Measurements from ENCODE around the gene ING3.
A peak's percentile ranks its signal among the peaks of the same experiment; 100 is the strongest.

Gene ING3, protein sequence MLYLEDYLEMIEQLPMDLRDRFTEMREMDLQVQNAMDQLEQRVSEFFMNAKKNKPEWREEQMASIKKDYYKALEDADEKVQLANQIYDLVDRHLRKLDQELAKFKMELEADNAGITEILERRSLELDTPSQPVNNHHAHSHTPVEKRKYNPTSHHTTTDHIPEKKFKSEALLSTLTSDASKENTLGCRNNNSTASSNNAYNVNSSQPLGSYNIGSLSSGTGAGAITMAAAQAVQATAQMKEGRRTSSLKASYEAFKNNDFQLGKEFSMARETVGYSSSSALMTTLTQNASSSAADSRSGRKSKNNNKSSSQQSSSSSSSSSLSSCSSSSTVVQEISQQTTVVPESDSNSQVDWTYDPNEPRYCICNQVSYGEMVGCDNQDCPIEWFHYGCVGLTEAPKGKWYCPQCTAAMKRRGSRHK

GRCh38 chr7:120950539-120951308 lies at the start of gene ING3:
ING3 (plus strand) TSS chr7:120950777; CDS start chr7:120950897, 120 bp downstream.
- peak; percentile 97 for DNase-seq

DNA sequence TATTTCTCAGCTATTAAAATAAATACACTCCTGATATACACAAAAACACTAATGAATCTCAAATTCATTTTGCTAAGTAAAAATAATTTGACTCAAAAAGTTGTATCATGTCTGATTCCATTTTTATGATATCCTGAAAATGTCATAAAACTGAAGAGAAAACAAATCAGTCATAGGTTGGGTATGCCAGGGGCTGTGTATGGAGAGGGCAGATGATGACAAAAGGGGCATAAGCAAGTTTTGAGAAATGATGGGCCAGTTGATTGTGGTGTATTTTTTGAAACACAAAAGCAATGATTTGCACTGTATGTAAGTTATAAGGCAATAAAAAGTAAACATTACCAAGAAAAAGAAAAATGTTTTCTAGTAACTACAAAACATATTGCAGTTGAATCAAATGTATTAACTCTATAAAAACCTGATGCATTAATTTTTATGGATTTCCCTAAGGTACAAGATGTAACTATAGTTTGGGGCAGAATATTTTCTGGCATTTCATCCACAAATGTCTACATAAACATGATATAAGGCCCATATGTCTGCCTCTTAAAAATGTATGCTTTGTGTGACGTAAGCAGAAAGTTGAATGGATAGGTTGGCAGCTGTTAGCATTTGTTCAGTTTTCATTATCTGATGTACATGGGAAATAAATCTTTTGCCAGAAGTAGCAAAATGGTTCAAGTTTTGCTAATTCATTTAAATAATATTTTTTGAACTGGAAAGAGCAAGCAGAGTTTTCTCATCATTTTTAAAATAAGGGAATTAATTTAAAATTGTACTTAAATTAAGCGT lies 35.1 kb upstream of the ING3 start:
- DNase-seq = no peak

DNA sequence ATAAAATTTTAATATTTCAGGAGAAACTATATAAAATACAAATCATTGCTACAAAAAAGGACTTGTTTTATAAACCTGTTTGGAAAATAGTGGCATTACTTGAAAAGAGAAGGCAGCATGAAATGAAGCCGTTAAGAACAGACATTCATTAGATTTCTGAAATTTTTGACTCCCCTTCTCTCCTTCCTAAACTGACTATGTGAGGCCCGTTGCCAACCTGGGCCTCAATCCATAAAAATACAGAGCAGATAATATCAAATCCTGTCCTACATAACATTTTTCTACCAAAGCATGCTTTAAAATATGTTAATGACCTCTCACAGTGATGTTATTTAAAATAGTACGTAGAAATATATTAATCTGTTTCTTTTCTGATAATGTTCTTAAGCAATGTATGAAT lies 34.5 kb upstream of the ING3 start:
- DNase-seq = no peak

DNA sequence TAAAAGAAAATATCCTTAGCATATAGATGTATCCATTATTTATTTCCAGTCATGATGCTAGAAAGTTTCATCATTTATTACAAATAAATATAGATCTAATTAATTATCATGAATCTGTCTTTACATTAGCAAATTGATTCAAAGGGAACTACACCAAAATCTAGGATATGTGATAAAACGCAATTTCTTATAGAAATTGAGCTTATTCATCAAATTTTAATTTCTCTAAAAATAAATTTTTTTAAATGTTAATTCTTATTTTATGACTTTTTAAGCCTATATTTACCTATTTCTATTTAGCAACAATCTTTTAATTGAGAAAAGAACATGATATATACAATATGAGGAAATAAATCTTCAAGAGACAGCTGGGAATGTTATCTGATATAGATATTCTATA lies 34.0 kb upstream of the ING3 start:
- DNase-seq = no peak

- DNase-seq = no peak
Measured at GRCh38 chr7:120919466-120919865, 31.1 kb upstream of the ING3 start.

DNA sequence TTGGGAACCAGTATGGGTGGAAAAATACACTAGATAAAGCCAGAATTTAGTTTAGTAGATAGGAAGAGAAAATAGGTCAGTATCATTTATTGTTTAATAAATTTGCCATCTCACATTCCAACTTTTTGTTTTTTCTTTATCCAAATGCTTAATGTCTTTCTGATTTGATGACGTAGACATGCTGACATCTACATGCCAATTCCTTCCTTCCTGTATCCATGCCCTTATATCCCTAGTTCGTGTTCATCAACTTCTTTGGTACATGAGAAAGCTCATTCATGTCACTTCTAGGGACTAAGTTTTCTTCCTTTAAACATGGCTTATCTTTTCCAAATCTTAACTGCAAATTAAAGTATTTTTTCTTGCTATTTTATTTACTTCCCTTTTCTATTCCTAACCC lies 30.5 kb upstream of the ING3 start:
- DNase-seq = no peak

DNA sequence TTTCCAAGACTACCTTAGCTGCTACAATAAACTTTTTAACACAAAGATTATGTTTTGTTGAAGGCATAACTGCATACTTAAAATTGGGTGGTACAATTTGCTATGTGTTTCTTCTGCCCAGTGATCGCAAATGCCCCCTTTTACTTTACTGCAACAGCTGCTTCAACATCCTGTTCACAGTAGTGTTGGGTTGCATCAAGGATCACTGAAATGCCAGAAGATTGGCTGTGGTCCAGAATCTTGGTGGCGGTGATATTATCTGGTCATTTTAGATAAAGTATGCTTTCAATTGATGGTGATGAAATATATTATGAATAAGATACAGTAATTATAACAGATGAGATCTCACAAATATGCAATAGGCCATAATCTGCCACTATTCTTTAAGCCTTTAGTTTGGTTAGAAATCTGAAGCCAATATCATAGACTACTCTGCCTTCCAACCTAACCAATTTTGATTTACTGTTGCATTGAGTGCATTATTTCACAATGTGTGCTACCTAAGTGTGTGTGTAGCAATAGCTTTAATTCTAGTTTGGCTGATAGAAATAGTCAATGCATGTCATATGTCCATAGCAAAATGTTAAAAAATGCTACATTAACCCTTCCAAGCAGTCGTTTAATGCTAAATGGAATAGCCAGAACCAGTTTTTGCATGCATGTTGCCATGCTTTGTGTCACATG lies 29.8 kb upstream of the ING3 start:
- DNase-seq = no peak

DNA sequence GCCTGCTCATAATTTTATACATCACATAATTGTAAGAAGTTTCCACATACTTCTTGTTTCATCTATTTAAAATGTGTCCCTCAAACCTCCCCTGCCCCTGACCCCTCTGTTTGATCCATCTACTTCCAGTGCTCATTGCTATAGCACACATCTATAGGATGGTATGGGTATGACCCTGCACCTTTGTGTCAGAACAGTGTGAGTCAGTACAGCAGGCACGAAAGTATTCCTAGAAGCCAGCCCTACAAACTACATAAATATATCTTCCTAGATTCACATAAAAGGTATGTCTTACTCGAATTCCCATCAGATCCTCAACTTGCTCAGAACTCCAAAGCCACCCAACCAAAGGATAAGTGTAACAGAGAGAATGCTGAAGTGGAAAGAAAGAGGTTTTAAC lies 25.7 kb upstream of the ING3 start:
- DNase-seq = no peak

GRCh38 chr7:120925392-120925791 lies 25.2 kb upstream of the ING3 start:
- no peak for DNase-seq

- no peak for DNase-seq
Measured at GRCh38 chr7:120926943-120927346, 23.6 kb upstream of the ING3 start.

DNA sequence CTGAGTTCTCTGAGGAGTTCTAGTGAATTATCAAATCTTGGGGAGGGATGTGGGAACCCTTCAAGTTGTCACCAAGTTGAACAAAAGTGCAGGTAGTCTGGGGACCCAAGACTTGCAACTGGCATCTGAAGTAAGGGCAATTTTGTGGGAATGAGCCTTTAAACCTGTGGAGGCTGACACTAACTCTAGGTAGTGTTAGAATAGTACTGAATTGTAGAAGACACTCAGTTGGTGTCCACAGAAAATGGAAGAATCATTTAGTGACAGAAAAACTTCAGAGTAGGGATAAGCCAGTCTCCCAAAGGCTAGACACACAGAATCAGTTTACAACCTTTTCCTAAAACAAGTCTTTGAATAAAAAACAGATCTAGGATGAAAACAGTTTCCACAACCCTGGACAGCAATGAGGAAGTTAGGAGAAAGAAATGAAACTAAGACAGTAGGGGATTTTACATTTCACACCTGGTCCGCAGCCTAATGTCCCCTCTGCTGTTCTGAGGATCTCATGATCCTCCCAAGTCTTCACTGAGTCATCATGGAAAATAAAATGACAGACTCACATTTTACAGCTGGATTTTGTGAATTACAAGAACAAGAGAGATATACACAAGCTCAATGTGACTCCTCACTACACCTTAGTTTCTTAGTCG lies 23.0 kb upstream of the ING3 start:
- DNase-seq = no peak

GRCh38 chr7:120931243-120931642 lies 19.3 kb upstream of the ING3 start:
- no peak for DNase-seq

DNA sequence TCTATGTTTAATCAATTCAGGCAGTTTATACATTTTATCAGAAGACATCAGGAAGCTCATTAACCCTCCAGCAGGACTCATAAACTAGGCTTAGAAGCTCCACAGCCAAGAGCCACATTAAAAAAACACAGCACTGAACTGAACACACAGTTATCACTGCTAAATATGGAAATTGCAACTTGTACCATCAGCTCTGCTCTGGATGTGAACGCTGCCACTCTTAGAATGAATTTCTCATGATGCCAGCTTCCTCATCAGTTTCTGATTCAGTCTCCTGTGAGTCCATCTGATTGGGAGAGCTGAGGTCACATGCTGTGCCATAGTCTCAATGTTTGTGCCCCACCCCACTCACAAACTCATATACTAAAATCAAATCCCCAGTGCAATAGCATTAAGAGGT lies 17.1 kb upstream of the ING3 start:
- no peak for DNase-seq

GRCh38 chr7:120939345-120939744 lies 11.2 kb upstream of the ING3 start:
- no peak for DNase-seq

- peak; percentile 58 for DNase-seq
Measured at GRCh38 chr7:120941064-120941463, 9.5 kb upstream of the ING3 start.

DNA sequence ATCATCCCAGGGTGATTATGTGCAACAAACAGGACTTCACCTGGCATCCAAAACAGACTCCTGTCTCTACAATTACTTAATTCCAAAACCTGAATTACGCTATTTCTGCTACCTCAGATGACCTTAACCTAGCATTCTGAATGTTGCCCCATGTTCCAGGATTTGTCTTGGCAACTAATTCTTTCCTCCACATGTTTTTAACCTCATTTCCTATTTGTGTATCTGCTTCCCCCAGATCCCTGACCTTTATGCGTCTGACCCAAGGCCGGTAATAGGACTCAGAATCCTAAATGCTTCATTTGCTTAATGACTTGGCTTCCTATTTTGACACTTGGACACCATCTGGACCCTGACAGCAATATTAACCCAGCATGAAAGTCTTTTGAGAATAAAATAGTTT lies 8.7 kb upstream of the ING3 start:
- DNase-seq = no peak

GRCh38 chr7:120942861-120943260 lies 7.7 kb upstream of the ING3 start:
- no peak for DNase-seq

DNA sequence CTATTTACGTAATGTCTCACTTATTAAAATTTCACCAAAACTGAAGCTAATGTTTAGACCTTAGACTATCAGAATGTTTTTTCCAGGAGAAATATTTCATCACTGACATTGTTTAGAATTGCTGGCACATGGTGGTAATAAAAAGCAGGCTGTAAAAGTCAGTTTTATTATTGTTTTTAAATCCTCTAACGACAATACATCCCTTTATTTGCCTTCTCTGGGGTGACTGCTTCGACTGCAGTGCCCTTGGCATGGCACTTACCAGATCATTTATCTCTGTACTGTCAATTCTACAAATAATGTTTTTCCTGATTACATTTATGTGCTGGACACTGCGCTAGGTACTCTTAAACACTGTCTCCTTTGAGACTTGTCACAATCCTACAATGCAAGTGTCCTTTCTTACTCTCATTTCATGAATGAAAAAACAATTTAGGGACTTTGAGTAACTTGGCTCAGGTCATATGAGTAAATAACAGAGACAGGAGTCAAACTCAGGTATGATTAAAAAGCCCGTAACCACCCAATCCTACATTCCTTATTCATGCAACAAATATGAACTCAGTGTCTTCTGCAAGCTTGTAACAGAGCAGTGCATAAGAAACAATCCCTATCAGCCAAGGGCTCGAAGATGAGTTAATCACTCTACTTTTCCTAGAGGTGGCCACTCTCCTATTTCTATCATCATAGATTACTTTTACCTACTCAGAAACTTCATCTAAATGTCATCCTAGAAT lies 5.6 kb upstream of the ING3 start:
- DNase-seq = no peak

DNA sequence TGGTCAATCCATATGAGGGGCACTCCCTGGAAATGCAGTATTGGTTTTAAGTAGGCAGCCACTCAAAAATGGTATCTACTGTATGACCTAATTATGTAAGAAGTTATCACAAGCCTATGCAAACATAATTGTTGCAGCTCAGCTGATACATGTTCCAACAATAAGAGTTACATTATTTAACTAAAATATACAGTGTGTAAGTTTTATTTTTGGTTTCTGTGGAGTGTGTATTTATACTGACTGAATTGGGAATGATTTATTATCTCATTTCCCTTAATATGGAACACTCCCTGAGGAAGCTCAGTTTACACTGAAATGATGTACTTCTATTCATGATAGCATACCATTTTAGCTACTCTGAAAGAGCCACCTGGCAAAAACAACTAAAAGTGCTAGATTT lies 2.6 kb upstream of the ING3 start:
- no peak for DNase-seq

GRCh38 chr7:120949393-120949911 lies 1.1 kb upstream of the ING3 start:
- peak; percentile 51 for DNase-seq

GRCh38 chr7:120949998-120950538 lies 509 bp upstream of the ING3 start:
- no peak for DNase-seq
